PC-3 (cell line): ENCODE results near the gene OR1D2.
"Not testable (repeated sequence)": the region's sequence is repeated elsewhere in the genome, so short reads cannot be mapped to it uniquely, and the experiment has no call there.

Experiments
- CTCF ChIP-seq: fragments of 300-600 bp; sonication (generic); conservative IDR thresholded peaks from 2 replicates; pipeline ENCODE4 v1.5.1; 2017; ENCODE audit warnings: antibody characterized with exemption, low read depth, mild to moderate bottlenecking, low read length
- EZH2 ChIP-seq: fragments of 300-600 bp; sonication (generic); IDR thresholded peaks from one replicate; pipeline ENCODE4 v1.6.1; 2017; ENCODE audit warnings: antibody characterized with exemption, mild to moderate bottlenecking, low read length; ENCODE audit not compliant: unreplicated experiment
- EZH2phosphoT487 ChIP-seq: fragments of 300-600 bp; sonication (generic); IDR thresholded peaks from 2 replicates; pipeline ENCODE4 v1.6.1; 2018; ENCODE audit warnings: mild to moderate bottlenecking, antibody characterized with exemption, low read length, borderline replicate concordance

- not testable (repeated sequence) for TF ChIP-seq CTCF, EZH2, EZH2phosphoT487
These were observed 49.4 kb downstream of the OR1D2 start for GRCh38 chr17:3054868-3055267.
